H1 (cell line): ENCODE results near the gene NBAS. TPM values are rescaled to one million over a fixed set of nuclear protein-coding genes. Genes with fewer than 3 reads are reported as not detected.

ENCODE experiments used
- CTCF ChIA-PET: fragments of 300-600 bp; sonication (Branson Sonifier 250); formaldehyde crosslinking; loops from one replicate; lab custom pipeline; 2021; ENCODE audit not compliant: partially characterized antibody; lab: Charles Lee
- POLR2A ChIA-PET: fragments of 300-600 bp; sonication (Branson Sonifier 250); formaldehyde crosslinking; loops from one replicate; lab custom pipeline; 2021; ENCODE audit warnings: inconsistent platforms; ENCODE audit not compliant: partially characterized antibody; lab: Charles Lee
- DNase-seq, 2 experiments: peaks; one replicate each; pipeline versions ENCODE4 v3.0.0 to v3.0.0-alpha.2; 2010 to 2022; ENCODE audit warnings: low spot score in 2 of 2, low read depth in 1 of 2, mixed read lengths in 1 of 2
- FAIRE-seq: peaks from 2 replicates; lab custom pipeline; 2011; peaks lifted over from hg19 to GRCh38; lab: Jason Lieb, UNC
- H2AFZ ChIP-seq: 2 replicates; pipeline ENCODE4 v1.8.1; 2012; ENCODE audit warnings: low read length, inconsistent platforms
- H2AK5ac ChIP-seq: 2 replicates; pipeline ENCODE4 v1.6.1; 2013; ENCODE audit warnings: low read depth, low read length
- H2BK120ac ChIP-seq: replicated peaks from 2 replicates; pipeline ENCODE3; 2013; ENCODE audit warnings: low read depth, low read length, inconsistent platforms
- H2BK12ac ChIP-seq: 2 replicates; pipeline ENCODE4 v1.6.1; 2013; ENCODE audit warnings: low read depth, low read length
- H2BK15ac ChIP-seq: 2 replicates; pipeline ENCODE4 v1.6.1; 2013; ENCODE audit warnings: low read length
- H2BK20ac ChIP-seq: 2 replicates; pipeline ENCODE4 v1.6.1; 2013; ENCODE audit warnings: low read length
- H2BK5ac ChIP-seq: 2 replicates; pipeline ENCODE4 v1.6.1; 2013; ENCODE audit warnings: low read depth, low read length
- H3K14ac ChIP-seq: 2 replicates; pipeline ENCODE4 v1.6.1; 2013; ENCODE audit warnings: inconsistent platforms; ENCODE audit not compliant: insufficient read length
- H3K18ac ChIP-seq: 2 replicates; pipeline ENCODE4 v1.6.1; 2013; ENCODE audit warnings: low read length; ENCODE audit errors: extremely low read depth
- H3K23ac ChIP-seq: 2 replicates; pipeline ENCODE4 v1.6.1; 2013; ENCODE audit warnings: inconsistent platforms; ENCODE audit not compliant: insufficient read length
- H3K23me2 ChIP-seq: 2 replicates; pipeline ENCODE4 v1.6.1; 2013; ENCODE audit warnings: low read depth, low read length
- H3K27ac ChIP-seq: 2 replicates; pipeline ENCODE4 v1.6.1; 2011; ENCODE audit warnings: low read depth, low read length, inconsistent platforms
- H3K27me3 ChIP-seq, 4 experiments: replicated peaks in 1 of 4; 1 replicate in 1 of 4; 2 replicates in 3 of 4; pipeline versions ENCODE4 v1.6.1 to v1.8.1; 2011 to 2013; ENCODE audit warnings: low read length in 3 of 4, mild to moderate bottlenecking in 3 of 4, inconsistent platforms in 2 of 4, mixed read lengths in 2 of 4, moderate library complexity in 1 of 4; ENCODE audit not compliant: control insufficient read depth in 3 of 4, insufficient read depth in 3 of 4; ENCODE audit errors: extremely low read depth in 1 of 4
- H3K36me3 ChIP-seq, 4 experiments: 2 replicates each; pipeline versions ENCODE4 v1.6.1 to v1.8.1; 2011 to 2013; ENCODE audit warnings: mild to moderate bottlenecking in 4 of 4, low read length in 3 of 4, moderate library complexity in 2 of 4, control low read depth in 1 of 4, inconsistent platforms in 1 of 4; ENCODE audit not compliant: insufficient read depth in 4 of 4, control insufficient read depth in 2 of 4
- H3K4ac ChIP-seq: replicated peaks from 2 replicates; pipeline ENCODE3; 2013; ENCODE audit warnings: low read length, low read depth, mixed read lengths, inconsistent platforms; ENCODE audit not compliant: insufficient read length
- H3K4me1 ChIP-seq, 4 experiments: replicated peaks in 1 of 4; 1 replicate in 1 of 4; 2 replicates in 3 of 4; pipeline versions ENCODE4 v1.6.1 to v1.8.1; 2011 to 2013; ENCODE audit warnings: low read length in 3 of 4, inconsistent platforms in 2 of 4, mixed read lengths in 1 of 4; ENCODE audit not compliant: insufficient read depth in 4 of 4, control insufficient read depth in 3 of 4
- H3K4me2 ChIP-seq, 2 experiments: 2 replicates each; pipeline versions ENCODE4 v1.6.1 to v1.8.1; 2011 to 2013; ENCODE audit warnings: low read depth in 2 of 2, low read length in 2 of 2, control low read depth in 1 of 2, inconsistent platforms in 1 of 2, mild to moderate bottlenecking in 1 of 2; ENCODE audit not compliant: insufficient read depth in 1 of 2
- H3K4me3 ChIP-seq, 4 experiments: fragments of 200-600, 300-600 bp in 1 of 4; sonication (generic), shearing (Covaris generic), sonication (Bioruptor Twin) in 1 of 4; 2 replicates each; pipeline versions ENCODE4 v1.5.1 to v1.8.1; 2011 to 2016; ENCODE audit warnings: low read length in 4 of 4, low read depth in 3 of 4, control low read depth in 2 of 4, inconsistent platforms in 2 of 4, mild to moderate bottlenecking in 2 of 4, mixed read lengths in 1 of 4, moderate library complexity in 1 of 4; ENCODE audit not compliant: insufficient read depth in 2 of 4; ENCODE audit errors: extremely low read depth in 1 of 4
- H3K56ac ChIP-seq: replicated peaks from 2 replicates; pipeline ENCODE3; 2013; ENCODE audit warnings: low read depth, mild to moderate bottlenecking, mixed read lengths, low read length, inconsistent platforms; ENCODE audit not compliant: insufficient read length
- H3K79me1 ChIP-seq: 2 replicates; pipeline ENCODE4 v1.6.1; 2013; ENCODE audit warnings: low read depth, low read length, control low read depth
- H3K79me2 ChIP-seq, 2 experiments: 2 replicates each; pipeline versions ENCODE4 v1.6.1 to v1.8.1; 2012 to 2013; ENCODE audit warnings: low read length in 2 of 2, mild to moderate bottlenecking in 2 of 2, inconsistent platforms in 1 of 2; ENCODE audit not compliant: insufficient read depth in 2 of 2, control insufficient read depth in 1 of 2
- H3K9ac ChIP-seq, 4 experiments: replicated peaks in 1 of 4; 1 replicate in 1 of 4; 2 replicates in 3 of 4; pipeline versions ENCODE4 v1.6.1 to v1.8.1; 2011 to 2013; ENCODE audit warnings: low read depth in 3 of 4, low read length in 3 of 4, control low read depth in 2 of 4, mild to moderate bottlenecking in 2 of 4, moderate library complexity in 2 of 4, inconsistent platforms in 1 of 4; ENCODE audit errors: extremely low read depth in 1 of 4
- H3K9me3 ChIP-seq, 2 experiments: 2 replicates each; pipeline versions ENCODE4 v1.6.1 to v1.8.1; 2012 to 2013; ENCODE audit warnings: mild to moderate bottlenecking in 2 of 2, moderate library complexity in 2 of 2, control low read depth in 1 of 2, inconsistent platforms in 1 of 2, low read depth in 1 of 2, low read length in 1 of 2, mixed read lengths in 1 of 2; ENCODE audit not compliant: insufficient read depth in 2 of 2
- H4K20me1 ChIP-seq, 2 experiments: replicated peaks in 1 of 2; 2 replicates each; pipeline versions ENCODE3 to v1.8.1; 2011 to 2013; ENCODE audit warnings: inconsistent platforms in 2 of 2, low read length in 2 of 2, mild to moderate bottlenecking in 1 of 2; ENCODE audit not compliant: insufficient read depth in 2 of 2, control insufficient read depth in 1 of 2
- H4K5ac ChIP-seq: 2 replicates; pipeline ENCODE4 v1.6.1; 2013; ENCODE audit warnings: low read length, low read depth, mixed read lengths, inconsistent platforms; ENCODE audit not compliant: insufficient read length
- H4K8ac ChIP-seq: 2 replicates; pipeline ENCODE4 v1.8.0; 2013; ENCODE audit warnings: mild to moderate bottlenecking, moderate library complexity, low read length, inconsistent platforms; ENCODE audit not compliant: insufficient read depth; ENCODE audit errors: extremely low read depth
- H4K91ac ChIP-seq: replicated peaks from 2 replicates; pipeline ENCODE3; 2013; ENCODE audit warnings: low read length, mixed read lengths, inconsistent platforms; ENCODE audit not compliant: insufficient read length
- BCL11A ChIP-seq, 2 experiments: IDR thresholded peaks; one replicate each; pipeline ENCODE4 v1.6.1; 2011; ENCODE audit warnings: low read depth in 2 of 2, low read length in 2 of 2, mild to moderate bottlenecking in 2 of 2
- CBX5 ChIP-seq: fragments of 300-800, 300-1000 bp; sonication (generic); IDR thresholded peaks from 2 replicates; pipeline ENCODE4 v1.7.1; 2016; ENCODE audit warnings: antibody characterized with exemption, low read length, low read depth
- CHD1 ChIP-seq: IDR thresholded peaks from 2 replicates; pipeline ENCODE4 v1.6.1; 2012; ENCODE audit warnings: low read depth, low read length, improper control_type of control experiment
- CREB1 ChIP-seq: IDR thresholded peaks from 2 replicates; pipeline ENCODE4 v1.6.1; 2012; ENCODE audit warnings: inconsistent platforms
- EP300 ChIP-seq, 2 experiments: IDR thresholded peaks; 1 replicate in 1 of 2; 2 replicates in 1 of 2; pipeline ENCODE4 v1.6.1; 2011 to 2012; ENCODE audit warnings: low read depth in 2 of 2, low read length in 2 of 2, mild to moderate bottlenecking in 2 of 2, borderline replicate concordance in 1 of 2, inconsistent platforms in 1 of 2, moderate library complexity in 1 of 2
- FOSL1 ChIP-seq: IDR thresholded peaks from 2 replicates; pipeline ENCODE4 v1.6.1; 2011; ENCODE audit warnings: mild to moderate bottlenecking, low read depth, low read length, moderate library complexity; ENCODE audit not compliant: insufficient read depth
- GTF2F1 ChIP-seq: IDR thresholded peaks from 2 replicates; pipeline ENCODE4 v1.6.1; 2012; ENCODE audit warnings: low read depth, low read length, improper control_type of control experiment, borderline replicate concordance
- JUND ChIP-seq: IDR thresholded peaks from 2 replicates; pipeline ENCODE4 v1.6.1; 2011; ENCODE audit warnings: mild to moderate bottlenecking, improper control_type of control experiment, low read length
- POLR2AphosphoS5 ChIP-seq: IDR thresholded peaks from 2 replicates; pipeline ENCODE4 v1.6.1; 2011; ENCODE audit warnings: low read depth, low read length
- RFX5 ChIP-seq: IDR thresholded peaks from 2 replicates; pipeline ENCODE4 v1.6.1; 2011; ENCODE audit warnings: low read depth, low read length, improper control_type of control experiment, borderline replicate concordance
- SAP30 ChIP-seq: fragments of 300-600 bp; sonication (generic); IDR thresholded peaks from 2 replicates; pipeline ENCODE4 v1.7.1; 2012; ENCODE audit warnings: low read length, moderate library complexity, mild to moderate bottlenecking, inconsistent platforms; ENCODE audit not compliant: insufficient read depth, insufficient replicate concordance
- SIN3A ChIP-seq, 2 experiments: IDR thresholded peaks in 1 of 2; conservative IDR thresholded peaks in 1 of 2; 2 replicates each; pipeline ENCODE4 v1.6.1; 2011 to 2012; ENCODE audit warnings: low read length in 2 of 2, improper control_type of control experiment in 1 of 2, low read depth in 1 of 2, mild to moderate bottlenecking in 1 of 2
- SIRT6 ChIP-seq: IDR thresholded peaks from one replicate; pipeline ENCODE4 v1.7.1; 2012; ENCODE audit warnings: low read length, inconsistent platforms
- SP4 ChIP-seq: IDR thresholded peaks from 2 replicates; pipeline ENCODE4 v1.6.1; 2012; ENCODE audit warnings: low read length, inconsistent platforms
- SUZ12 ChIP-seq: fragments of 200-600 bp; sonication (generic); IDR thresholded peaks from 2 replicates; pipeline ENCODE4 v1.6.1; 2012; ENCODE audit warnings: mild to moderate bottlenecking, inconsistent platforms, low read length, moderate library complexity, mixed read lengths
- TBP ChIP-seq: IDR thresholded peaks from 2 replicates; pipeline ENCODE4 v1.6.1; 2011; ENCODE audit warnings: low read depth, low read length, improper control_type of control experiment
- WGBS, 2 experiments: shearing (Covaris generic) in 1 of 2; methylation state at CpG; one replicate each; pipeline versions ENCODE4 v1.1.6 to v1.1.7; 2013 to 2015; ENCODE audit warnings: low lambda C conversion rate in 2 of 2, mixed read lengths in 2 of 2, inconsistent platforms in 1 of 2, low coverage in 1 of 2, missing lambda C conversion rate in 1 of 2; ENCODE audit not compliant: insufficient replicate concordance in 2 of 2, insufficient coverage in 1 of 2, insufficient read length in 1 of 2; ENCODE audit errors: extremely low coverage in 1 of 2, missing lambda C conversion rate in 1 of 2; 5-methylcytosine and 5-hydroxymethylcytosine counted together
- polyA plus RNA-seq, 7 experiments: library from polyadenylated mRNA; depleted of rRNA in 3 of 7; stranded (reverse) in 5 of 7; unstranded in 2 of 7; fragments of >200 nt in 5 of 7; fragments of 200-250 nt in 2 of 7; gene quantifications; 1 replicate in 5 of 7; 2 replicates in 1 of 7; 4 replicates in 1 of 7; pipeline versions ENCODE4 v1.2.1 to v1.2.3, GENCODE V29; 2011 to 2013; ENCODE audit warnings: missing spikeins in 2 of 7, mixed read lengths in 2 of 7
- total RNA-seq: library from RNA; stranded (reverse); fragmentation: NEBNext Ultra II Directional; extraction: Animal tissue kit (Norgen Biotek cat#: 25700); gene quantifications from 2 replicates; pipeline ENCODE4 v1.2.1, GENCODE V29; 2021

The NBAS gene
- total and polyA plus RNA-seq, 2 of the 8 experiments (the other 6 are each of a cell fraction or from before 2014, with no cell fraction given) = 19.6 to 34.8 TPM

- DNase-seq (no peak), FAIRE-seq (no peak)
- H4K20me1 ChIP-seq = no peaks in the 10 kb centered on the region
- no peaks in the 10 kb centered on the region for H3K9me3 ChIP-seq
- no peaks in the 10 kb centered on the region for H3K79me1 ChIP-seq
- no peak overlapping the region for H2BK120ac ChIP-seq
- no peak overlapping the region for H3K14ac ChIP-seq
- no peak overlapping the region for H2AK5ac ChIP-seq
- CTCF ChIA-PET = no interaction called here
- POLR2A ChIA-PET = no interaction called here
- no peak overlapping the region for H3K23ac ChIP-seq
- H3K4ac ChIP-seq = no peak overlapping the region
- no peak overlapping the region for H2AFZ ChIP-seq
- H3K27ac ChIP-seq = no peak overlapping the region
- H4K8ac ChIP-seq = no peak overlapping the region
- H3K23me2 ChIP-seq = no peaks in the 10 kb centered on the region
- no peak overlapping the region for H2BK5ac ChIP-seq
- WGBS, 2 experiments = 94% methylated on average over 3 of the region's 3 CpGs; no CpG with 5 or more reads in 1 of the 2 experiments
- H3K56ac ChIP-seq = no peak overlapping the region
- H2BK12ac ChIP-seq = no peak overlapping the region
- no peak overlapping the region for H3K9ac ChIP-seq
- H4K91ac ChIP-seq = no peak overlapping the region
- H3K18ac ChIP-seq = no peak overlapping the region
- peaks cover 0 to 4% (median 0%) of the 10 kb centered on the region in 4 experiments; a peak in 2 of 7 replicates for H3K4me1 ChIP-seq
- H2BK15ac ChIP-seq = no peak overlapping the region
- H3K36me3 ChIP-seq = no peaks in the 10 kb centered on the region
- H3K4me2 ChIP-seq = no peak overlapping the region
- H4K5ac ChIP-seq = no peak overlapping the region
- no peaks in the 10 kb centered on the region for H3K27me3 ChIP-seq
- no peaks in the 10 kb centered on the region for H3K79me2 ChIP-seq
- no peak overlapping the region for H2BK20ac ChIP-seq
- H3K4me3 ChIP-seq = no peak overlapping the region
- TF ChIP-seq SUZ12 (no peak), EP300 (IDR thresholded peaks at IDR 0.05; ENCODE audit: borderline replicate concordance in 1 of 2, low read depth in 2 of 2, low read length in 2 of 2) (no peak), BCL11A (IDR thresholded peaks at IDR 0.05; ENCODE audit: low read depth in 2 of 2, low read length in 2 of 2) (no peak), SP4 (no peak), JUND (no peak), CHD1 (no peak), POLR2AphosphoS5 (no peak), SAP30 (no peak), RFX5 (no peak), GTF2F1 (no peak), SIN3A (conservative IDR thresholded peaks at IDR 0.05 in 1 of 2, IDR thresholded peaks at IDR 0.05 in 1 of 2; ENCODE audit: low read depth in 1 of 2, low read length in 2 of 2) (no peak), TBP (no peak), FOSL1 (no peak), SIRT6 (no peak), CBX5 (no peak), CREB1 (no peak)
Observed at GRCh38 chr2:15265889-15266288, 295.2 kb downstream of the NBAS start.
